Amygdala (tissue), 56 donors: ENCODE data around the gene MAT2A.
"Not testable (repeated sequence)": the region's sequence is repeated elsewhere in the genome, so short reads cannot be mapped to it uniquely, and the experiment has no call there.

Experiments
- DNase-seq, 56 donors: peaks; one replicate each; lab custom pipeline; 2025; lab: John Stamatoyannopoulos, UW

MAT2A gene

GRCh38 chr2:85575739-85576138 is 36.8 kb downstream of the MAT2A start:
- DNase-seq = no peak

GRCh38 chr2:85577063-85577385 is 38.1 kb downstream of the MAT2A start:
- no peak for DNase-seq

- DNase-seq = no peak
These were observed 38.6 kb downstream of the MAT2A start, which contains the start of gene VAMP8 for GRCh38 chr2:85577386-85578242. Gene VAMP8, plus strand, starts transcription at chr2:85577586. Its CDS starts 61 bp downstream, at chr2:85577647.

GRCh38 chr2:85578243-85579180 is 39.5 kb downstream of the MAT2A start:
- DNase-seq = peak in 5 of 56 donors; percentile 9 to 25 (median 18)

GRCh38 chr2:85579266-85579935 is 40.4 kb downstream of the MAT2A start:
- peak in 1 of 56 donors; percentile 20 for DNase-seq

- DNase-seq = no peak
These were observed 41.2 kb downstream of the MAT2A start for GRCh38 chr2:85580206-85580605.

- peak in 6 of 56 donors; percentile 19 to 27 (median 26) for DNase-seq
These were observed 43.5 kb downstream of the MAT2A start for GRCh38 chr2:85582492-85582891.

- DNase-seq = no peak
These were observed 44.8 kb downstream of the MAT2A start for GRCh38 chr2:85583667-85584353.

GRCh38 chr2:85584354-85584856 is 45.4 kb downstream of the MAT2A start, which contains the start of gene VAMP5:
Gene VAMP5, plus strand, starts transcription at chr2:85584431. Its CDS starts 60 bp downstream, at chr2:85584491.
- peak in 1 of 56 donors; percentile 27 for DNase-seq

GRCh38 chr2:85584857-85585780 is 46.2 kb downstream of the MAT2A start:
- DNase-seq = no peak

GRCh38 chr2:85585781-85586105 is 46.8 kb downstream of the MAT2A start:
- no peak for DNase-seq

- DNase-seq = no peak
These were observed 49.3 kb downstream of the MAT2A start for GRCh38 chr2:85588236-85588635.

- no peak for DNase-seq
These were observed 49.7 kb downstream of the MAT2A start for GRCh38 chr2:85588645-85589044.

GRCh38 chr2:85589181-85589580 is 50.2 kb downstream of the MAT2A start:
- DNase-seq = peak in 3 of 56 donors; percentile 12 to 25 (median 18)

GRCh38 chr2:85589982-85590791 is 51.2 kb downstream of the MAT2A start:
- DNase-seq = peak in 2 of 56 donors; percentile 36 to 37

- DNase-seq = no peak
These were observed 52.0 kb downstream of the MAT2A start for GRCh38 chr2:85590950-85591349.

- no peak for DNase-seq
These were observed 52.6 kb downstream of the MAT2A start for GRCh38 chr2:85591563-85591962.

- DNase-seq = not testable (repeated sequence)
These were observed 53.3 kb downstream of the MAT2A start for GRCh38 chr2:85592299-85592698.
